ENCODE data around the gene BLTP3B. TPM values are rescaled to one million over a fixed set of nuclear protein-coding genes. Genes with fewer than 3 reads are reported as not detected.
"Not testable (repeated sequence)": the region's sequence is repeated elsewhere in the genome, so short reads cannot be mapped to it uniquely, and the experiment has no call there.

Gene BLTP3B
- total and polyA plus RNA-seq, 2 experiments from 2014 or later = 14.9 to 31.0 TPM

DNA sequence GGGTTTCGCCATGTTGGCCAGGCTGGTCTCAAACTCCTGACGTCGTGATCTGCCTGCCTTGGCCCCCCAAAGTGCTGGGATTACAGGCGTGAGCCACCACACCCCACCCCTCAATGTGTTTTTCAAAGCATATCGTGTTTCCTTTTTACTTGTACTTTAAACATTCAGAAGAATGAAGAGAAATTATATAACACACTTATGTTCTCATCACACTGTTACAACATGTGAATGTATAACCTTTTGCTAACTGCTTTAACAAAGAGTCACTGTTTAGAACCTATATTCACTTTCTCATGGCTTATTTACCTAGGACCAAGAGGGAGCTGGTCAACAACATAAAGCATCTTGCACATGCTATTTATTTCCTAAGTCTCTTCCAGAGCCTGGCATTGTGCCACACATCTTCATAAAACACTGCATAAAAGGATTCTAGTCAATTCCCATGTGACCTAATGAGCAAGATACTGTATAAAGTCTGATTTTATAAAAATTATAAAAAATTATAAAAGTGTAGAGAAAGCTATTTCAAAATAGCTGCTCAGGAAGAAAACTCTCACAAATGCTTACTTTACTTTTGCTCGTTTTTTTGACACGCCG lies 42.0 kb upstream of the BLTP3B start:
- peak overlapping the region; percentile 59 for H3K4me2 ChIP-seq (ENCODE audit: unreplicated experiment)
- peaks cover 11% of the 10 kb centered on the region for H3K4me1 ChIP-seq (ENCODE audit: insufficient read depth)
- H3K27me3 ChIP-seq (replicated peaks; ENCODE audit: insufficient read depth) = no peaks in the 10 kb centered on the region
- H2AFZ ChIP-seq = peak overlapping the region; percentile 83; the same call in 1 of the 2 replicates
- no peak overlapping the region for H3K27ac ChIP-seq
- in situ Hi-C loops (cut with MboI) = no loop called here
- no peaks in the 10 kb centered on the region for H3K79me2 ChIP-seq (ENCODE audit: insufficient read depth)
- no peaks in the 10 kb centered on the region for H3K9me3 ChIP-seq (ENCODE audit: low read depth)
- H3K9ac ChIP-seq = no peak overlapping the region
- no peaks in the 10 kb centered on the region for H3F3A ChIP-seq (ENCODE audit: insufficient read depth)
- H3K4me3 ChIP-seq = no peak overlapping the region
- no peaks in the 10 kb centered on the region for H3K9me2 ChIP-seq (ENCODE audit: insufficient read depth)
- no peaks in the 10 kb centered on the region for H3K36me3 ChIP-seq (ENCODE audit: low read depth)
- H4K20me1 ChIP-seq (ENCODE audit: insufficient read depth) = no peaks in the 10 kb centered on the region
- no peak for TF ChIP-seq EZH2 (IDR thresholded peaks at IDR 0.05; ENCODE audit: insufficient read depth, poor library complexity, severe bottlenecking)
- TF ChIP-seq EZH2phosphoT487 (IDR thresholded peaks at IDR 0.05; ENCODE audit: insufficient read depth, low read depth) = no peak
- WGBS, 2 experiments (ENCODE audit: low coverage in 1 of 2, low lambda C conversion rate in 2 of 2, missing lambda C conversion rate in 2 of 2) = 93 to 94% methylated on average over 8 of the region's 8 CpGs
- peak; percentile 18 for DNase-seq

DNA sequence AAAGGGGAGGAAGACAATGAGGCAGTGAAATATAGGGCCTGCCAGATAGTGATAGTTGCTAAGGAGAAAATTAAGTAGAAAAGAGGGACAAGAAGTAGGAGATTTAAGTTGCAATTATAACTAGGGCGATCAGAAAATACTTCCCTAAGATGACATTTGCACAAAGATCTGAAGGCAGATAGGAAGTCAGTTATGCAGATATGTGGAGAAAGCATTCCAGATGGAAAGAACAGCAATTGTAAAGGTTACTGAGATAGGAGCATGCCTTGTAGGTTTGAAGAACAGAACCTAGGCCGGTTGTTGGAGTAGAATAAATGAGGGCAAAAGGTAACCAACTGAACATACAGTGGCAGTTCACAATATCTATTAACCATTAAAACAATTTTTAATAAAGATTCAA lies 36.6 kb upstream of the BLTP3B start:
- H3F3A ChIP-seq (ENCODE audit: insufficient read depth) = no peaks in the 10 kb centered on the region
- no peak overlapping the region for H3K4me2 ChIP-seq (ENCODE audit: unreplicated experiment)
- TF ChIP-seq EZH2 (IDR thresholded peaks at IDR 0.05; ENCODE audit: insufficient read depth, poor library complexity, severe bottlenecking) (no peak), EZH2phosphoT487 (IDR thresholded peaks at IDR 0.05; ENCODE audit: insufficient read depth, low read depth) (no peak)
- no peaks in the 10 kb centered on the region for H4K20me1 ChIP-seq (ENCODE audit: insufficient read depth)
- no peak overlapping the region for H3K9ac ChIP-seq
- no peak for DNase-seq
- no peak overlapping the region for H3K27ac ChIP-seq
- H3K27me3 ChIP-seq (replicated peaks; ENCODE audit: insufficient read depth) = no peaks in the 10 kb centered on the region
- no peaks in the 10 kb centered on the region for H3K36me3 ChIP-seq (ENCODE audit: low read depth)
- WGBS, 2 experiments (ENCODE audit: low coverage in 1 of 2, low lambda C conversion rate in 2 of 2, missing lambda C conversion rate in 2 of 2) = 91 to 92% methylated on average over 2 of the region's 2 CpGs
- H3K4me3 ChIP-seq = no peak overlapping the region
- H3K79me2 ChIP-seq (ENCODE audit: insufficient read depth) = no peaks in the 10 kb centered on the region
- no peaks in the 10 kb centered on the region for H3K9me3 ChIP-seq (ENCODE audit: low read depth)
- H3K4me1 ChIP-seq (ENCODE audit: insufficient read depth) = no peaks in the 10 kb centered on the region
- no peaks in the 10 kb centered on the region for H3K9me2 ChIP-seq (ENCODE audit: insufficient read depth)
- no peak overlapping the region for H2AFZ ChIP-seq
- in situ Hi-C loops (cut with MboI) = no loop called here

DNA sequence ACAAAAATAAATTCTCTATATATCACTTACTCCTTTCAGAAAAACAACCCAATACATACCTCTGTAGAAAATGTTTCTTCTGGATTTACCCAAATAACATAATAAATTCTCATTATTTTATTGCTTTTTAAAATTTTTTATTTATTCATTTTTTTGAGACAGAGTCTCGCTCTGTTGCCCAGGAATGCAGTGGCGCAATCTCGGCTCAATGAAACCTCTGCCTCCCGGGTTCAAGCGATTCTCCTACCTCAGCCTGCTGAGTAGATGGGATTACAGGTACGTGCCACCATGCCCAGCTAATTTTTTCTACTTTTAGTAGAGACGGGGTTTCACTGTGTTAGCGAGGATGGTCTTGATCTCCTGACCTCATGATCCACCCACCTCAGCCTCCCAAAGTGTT lies 33.8 kb upstream of the BLTP3B start:
- H3K9me2 ChIP-seq (ENCODE audit: insufficient read depth); H3K4me2 ChIP-seq (ENCODE audit: unreplicated experiment); H3K4me1 ChIP-seq (ENCODE audit: insufficient read depth); DNase-seq; H3K27me3 ChIP-seq (replicated peaks; ENCODE audit: insufficient read depth); H3K27ac ChIP-seq; H3K79me2 ChIP-seq (ENCODE audit: insufficient read depth); H3K9me3 ChIP-seq (ENCODE audit: low read depth); H3K9ac ChIP-seq; H3F3A ChIP-seq (ENCODE audit: insufficient read depth); in situ Hi-C loops (cut with MboI); H3K36me3 ChIP-seq (ENCODE audit: low read depth); H2AFZ ChIP-seq; H4K20me1 ChIP-seq (ENCODE audit: insufficient read depth); H3K4me3 ChIP-seq: not testable (repeated sequence)
- WGBS, 2 experiments (ENCODE audit: low coverage in 1 of 2, low lambda C conversion rate in 2 of 2, missing lambda C conversion rate in 2 of 2) = 81 to 85% methylated on average over 8 of the region's 8 CpGs

DNA sequence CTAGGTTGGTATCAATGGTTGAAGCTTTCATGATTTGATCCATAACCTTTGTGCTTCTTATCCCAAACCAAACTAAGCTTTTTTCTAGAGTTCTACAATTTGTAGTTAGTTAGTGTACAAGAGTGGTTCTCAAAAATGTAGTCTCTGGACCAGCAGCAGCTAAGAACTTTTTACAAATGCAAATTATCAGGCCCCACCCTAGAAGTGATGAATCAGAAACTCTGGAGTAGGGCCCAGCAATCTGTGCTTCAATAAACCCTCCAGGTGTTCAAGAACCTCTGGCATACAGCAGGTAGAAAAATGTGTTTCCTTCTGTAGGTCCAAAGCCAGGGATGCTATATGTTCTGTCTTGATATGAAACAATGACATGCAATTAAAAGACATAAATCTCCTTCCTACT lies 31.8 kb upstream of the BLTP3B start:
- H4K20me1 ChIP-seq (ENCODE audit: insufficient read depth) = no peaks in the 10 kb centered on the region
- no peak overlapping the region for H3K27ac ChIP-seq
- no peak overlapping the region for H3K4me2 ChIP-seq (ENCODE audit: unreplicated experiment)
- no peaks in the 10 kb centered on the region for H3K4me1 ChIP-seq (ENCODE audit: insufficient read depth)
- H3F3A ChIP-seq (ENCODE audit: insufficient read depth) = no peaks in the 10 kb centered on the region
- no peak overlapping the region for H3K9ac ChIP-seq
- in situ Hi-C loops (cut with MboI) = no loop called here
- TF ChIP-seq EZH2phosphoT487 (IDR thresholded peaks at IDR 0.05; ENCODE audit: insufficient read depth, low read depth) (no peak), EZH2 (IDR thresholded peaks at IDR 0.05; ENCODE audit: insufficient read depth, poor library complexity, severe bottlenecking) (no peak)
- H3K36me3 ChIP-seq (ENCODE audit: low read depth) = no peaks in the 10 kb centered on the region
- H3K9me3 ChIP-seq (ENCODE audit: low read depth) = no peaks in the 10 kb centered on the region
- no peak overlapping the region for H3K4me3 ChIP-seq
- H3K27me3 ChIP-seq (replicated peaks; ENCODE audit: insufficient read depth) = no peaks in the 10 kb centered on the region
- H3K79me2 ChIP-seq (ENCODE audit: insufficient read depth) = no peaks in the 10 kb centered on the region
- no peaks in the 10 kb centered on the region for H3K9me2 ChIP-seq (ENCODE audit: insufficient read depth)
- no peak for DNase-seq
- H2AFZ ChIP-seq = no peak overlapping the region

DNA sequence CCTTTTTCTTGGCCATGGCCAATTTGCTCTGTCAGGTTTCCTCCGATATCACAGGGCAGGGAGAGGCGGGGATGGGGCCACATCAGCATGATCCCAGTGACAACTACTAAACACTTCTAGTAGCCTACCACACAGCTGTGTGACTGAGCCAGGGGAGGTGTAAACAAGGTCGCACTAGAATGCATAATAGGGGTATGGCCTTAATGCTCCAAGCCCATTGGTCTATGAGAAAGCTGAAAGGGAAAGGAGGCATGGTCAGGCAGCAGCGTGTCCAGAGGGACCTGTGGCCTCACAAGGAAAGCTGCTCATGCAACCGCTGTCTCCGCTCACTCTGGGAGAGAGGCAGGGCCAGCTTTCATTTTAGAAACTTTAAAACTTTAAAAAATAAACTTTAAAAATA lies 30.4 kb upstream of the BLTP3B start:
- WGBS, 2 experiments (ENCODE audit: low coverage in 1 of 2, low lambda C conversion rate in 2 of 2, missing lambda C conversion rate in 2 of 2) = 92 to 96% methylated on average over 6 of the region's 6 CpGs
- H3K9me2 ChIP-seq (ENCODE audit: insufficient read depth) = no peaks in the 10 kb centered on the region
- TF ChIP-seq EZH2phosphoT487 (IDR thresholded peaks at IDR 0.05; ENCODE audit: insufficient read depth, low read depth) = no peak
- no peak for TF ChIP-seq EZH2 (IDR thresholded peaks at IDR 0.05; ENCODE audit: insufficient read depth, poor library complexity, severe bottlenecking)
- H3K27me3 ChIP-seq (replicated peaks; ENCODE audit: insufficient read depth) = no peaks in the 10 kb centered on the region
- H4K20me1 ChIP-seq (ENCODE audit: insufficient read depth) = no peaks in the 10 kb centered on the region
- in situ Hi-C loops (cut with MboI) = no loop called here
- no peak overlapping the region for H3K4me3 ChIP-seq
- H2AFZ ChIP-seq = no peak overlapping the region
- no peak overlapping the region for H3K4me2 ChIP-seq (ENCODE audit: unreplicated experiment)
- no peaks in the 10 kb centered on the region for H3K79me2 ChIP-seq (ENCODE audit: insufficient read depth)
- no peak overlapping the region for H3K27ac ChIP-seq
- no peaks in the 10 kb centered on the region for H3F3A ChIP-seq (ENCODE audit: insufficient read depth)
- no peaks in the 10 kb centered on the region for H3K9me3 ChIP-seq (ENCODE audit: low read depth)
- no peak for DNase-seq
- no peak overlapping the region for H3K9ac ChIP-seq
- no peaks in the 10 kb centered on the region for H3K36me3 ChIP-seq (ENCODE audit: low read depth)
- no peaks in the 10 kb centered on the region for H3K4me1 ChIP-seq (ENCODE audit: insufficient read depth)

All from GM23248 (cell line).